Urothelium cell line (cell line): Measurements from ENCODE around the gene FHOD1.

Experiments
- DNase-seq: peaks from one replicate; pipeline ENCODE4 v3.0.0; 2011; ENCODE audit warnings: low spot score, mixed read lengths
- FAIRE-seq: peaks from 2 replicates; lab custom pipeline; 2011; peaks lifted over from hg19 to GRCh38; lab: Jason Lieb, UNC

FHOD1 gene

GRCh38 chr16:67210069-67210937 is 37.0 kb downstream of the FHOD1 start:
- no peak for DNase-seq
- no peak for FAIRE-seq

GRCh38 chr16:67209565-67209964 is 37.7 kb downstream of the FHOD1 start:
- FAIRE-seq: no peak
- DNase-seq: no peak

GRCh38 chr16:67208154-67208896 is 39.0 kb downstream of the FHOD1 start:
- no peak for DNase-seq
- no peak for FAIRE-seq

GRCh38 chr16:67207249-67208091 is 39.8 kb downstream of the FHOD1 start:
- DNase-seq (no peak), FAIRE-seq (no peak)

- DNase-seq: no peak
Observed at GRCh38 chr16:67206838-67207248, 40.4 kb downstream of the FHOD1 start.

GRCh38 chr16:67206129-67206837 is 41.0 kb downstream of the FHOD1 start:
- no peak for FAIRE-seq
- DNase-seq: no peak

More at GRCh38 chr16:67206838-67207248, 40.4 kb downstream of the FHOD1 start:
- FAIRE-seq: no peak

GRCh38 chr16:67204076-67204475 is 43.2 kb downstream of the FHOD1 start:
- no peak for FAIRE-seq

GRCh38 chr16:67202956-67203493 is 44.3 kb downstream of the FHOD1 start:
- DNase-seq: no peak
- no peak for FAIRE-seq

More at GRCh38 chr16:67204076-67204475, 43.2 kb downstream of the FHOD1 start:
- DNase-seq: no peak

- DNase-seq: no peak
- FAIRE-seq: no peak
Observed at GRCh38 chr16:67202426-67202825, 44.9 kb downstream of the FHOD1 start.

- FAIRE-seq: no peak
Observed at GRCh38 chr16:67201411-67202345, 45.6 kb downstream of the FHOD1 start.

GRCh38 chr16:67200491-67200890 is 46.8 kb downstream of the FHOD1 start:
- DNase-seq: no peak
- no peak for FAIRE-seq

More at GRCh38 chr16:67201411-67202345, 45.6 kb downstream of the FHOD1 start:
- DNase-seq: no peak

GRCh38 chr16:67199808-67200198 is 47.5 kb downstream of the FHOD1 start:
- DNase-seq (no peak), FAIRE-seq (no peak)

GRCh38 chr16:67199011-67199807 is 48.1 kb downstream of the FHOD1 start, which contains the start of gene ELMO3:
Gene ELMO3, plus strand, starts transcription at chr16:67199131. Its CDS starts 196 bp downstream, at chr16:67199327.
- FAIRE-seq: no peak
- DNase-seq: no peak

GRCh38 chr16:67198238-67198734 is 49.0 kb downstream of the FHOD1 start:
- peak; percentile 59 for DNase-seq
- FAIRE-seq: no peak

- no peak for DNase-seq
- no peak for FAIRE-seq
Observed at GRCh38 chr16:67197704-67198103, 49.6 kb downstream of the FHOD1 start.

GRCh38 chr16:67196881-67197280 is 50.4 kb downstream of the FHOD1 start:
- no peak for DNase-seq
- FAIRE-seq: no peak

- DNase-seq (no peak), FAIRE-seq (no peak)
Observed at GRCh38 chr16:67195676-67196075, 51.6 kb downstream of the FHOD1 start.

GRCh38 chr16:67194260-67194659 is 53.0 kb downstream of the FHOD1 start:
- FAIRE-seq (no peak), DNase-seq (no peak)
